Heart right ventricle (tissue), 16 donors: ENCODE results near the gene DNAH1. TPM values are rescaled to one million over a fixed set of nuclear protein-coding genes. Genes with fewer than 3 reads are reported as not detected.
"Not testable (repeated sequence)": the region's sequence is repeated elsewhere in the genome, so short reads cannot be mapped to it uniquely, and the experiment has no call there.

Experiments used
- ATAC-seq, 8 donors: fragments of 200-7000 bp; cut with Tn5 transposase; one replicate each; pipeline ENCODE4 v1.9.1; 2020; ENCODE audit warnings: mild to moderate bottlenecking in 8 of 8, moderate library complexity in 8 of 8, moderate number of reproducible peaks in 1 of 8
- DNase-seq, 2 donors: peaks; one replicate each; pipeline ENCODE4 v3.0.0-alpha.2; 2020
- H3K27ac ChIP-seq, 10 donors: fragments of 200-600 bp; sonication (generic) in 2 of 10; one replicate each; pipeline versions ENCODE4 v1.5.0 to v1.8.0; 2020 to 2022; ENCODE audit warnings: mild to moderate bottlenecking in 3 of 10
- H3K27me3 ChIP-seq, 7 donors: fragments of 200-600 bp; one replicate each; pipeline ENCODE4 v1.8.0; 2021 to 2022; ENCODE audit warnings: mild to moderate bottlenecking in 2 of 7
- H3K36me3 ChIP-seq, 9 donors: fragments of 200-600 bp; sonication (generic) in 1 of 9; one replicate each; pipeline versions ENCODE4 v1.5.0 to v1.8.0; 2020 to 2022; ENCODE audit warnings: mild to moderate bottlenecking in 2 of 9
- H3K4me1 ChIP-seq, 9 donors: fragments of 200-600 bp; sonication (generic) in 1 of 9; one replicate each; pipeline versions ENCODE4 v1.5.0 to v1.8.0; 2020 to 2022; ENCODE audit warnings: mild to moderate bottlenecking in 4 of 9
- H3K4me3 ChIP-seq, 10 donors: fragments of 200-600 bp; sonication (generic) in 2 of 10; one replicate each; pipeline versions ENCODE4 v1.5.0 to v1.8.0; 2020 to 2022; ENCODE audit warnings: mild to moderate bottlenecking in 7 of 10, moderate library complexity in 2 of 10
- H3K9me3 ChIP-seq, 11 donors: fragments of 200-600 bp in 10 of 11; sonication (generic) in 2 of 11; one replicate each; pipeline versions ENCODE4 v1.5.0 to v1.8.0; 2013 to 2022; ENCODE audit warnings: mild to moderate bottlenecking in 2 of 11, control low read depth in 1 of 11, moderate library complexity in 1 of 11
- WGBS, 2 donors: extraction: QIAGEN DNeasy Blood & Tissue Kit; methylation state at CpG; one replicate each; pipeline ENCODE4 v1.1.7; 2013; ENCODE audit warnings: inconsistent platforms in 1 of 2; 5-methylcytosine and 5-hydroxymethylcytosine counted together
- intact Hi-C, 10 donors: fragments of 100-400 bp; cut with DNase I; formaldehyde crosslinking; loops; one replicate each; pipeline versions ENCODE4 v1.11.1 to v1.14.2; 2022
- polyA plus RNA-seq, 2 donors: library from polyadenylated mRNA; stranded (reverse); fragments of 200-250 nt; gene quantifications; one replicate each; pipeline ENCODE4 v1.2.3, GENCODE V29; 2013
- total RNA-seq, 10 donors: library from RNA; stranded (reverse); fragmentation: NEBNext Ultra II Directional in 3 of 10; extraction: Animal tissue kit (Norgen Biotek cat#: 25700) in 3 of 10; gene quantifications; one replicate each; pipeline versions ENCODE4 v1.2.1 to v1.2.4, GENCODE V29; 2021 to 2023
- TF ChIP-seq, protein P1 (sequence below), 9 donors: fragments of 200-600 bp; sonication (generic) in 2 of 9; IDR thresholded peaks; one replicate each; pipeline versions ENCODE4 v1.5.0 to v1.8.0; 2021 to 2022; ENCODE audit warnings: antibody characterized with exemption in 9 of 9, mild to moderate bottlenecking in 5 of 9, moderate library complexity in 1 of 9
- donor health status: Arrhythmogenic right ventricular cardiomyopathy.
- donor health status: ischemic (EF 13 %, LVEDD 7.1; RV severe dilation, severe dysfunction).
- donor health status: healthy with polysubstance abuse.
- donor health status: DM: no; HTN: yes; CAD: no.
- donor health status: DM: no; HTN: no; CAD: no.
- donor health status: ischemic (EF 25% LVEDD 6.9; RV normal size, moderate dysfunction).
- donor health status: ischemic (EF 25% LVEDD 5.7; RV mildly dilated, moderate dysfunction).
- donor health status: healthy.
- donor health status: DM: yes; HTN: yes; CAD: no.
- donor health status: Ischemic cardiomyopathy.
- donor health status: ischemic (EF 35%, LVEDD 5.7; RV mildly dilated, moderate dysfunction).
- donor health status: nonischemic (EF 11% LVEDD 7.7; RV severe dilation, severe dysfunction).
- donor health status: DM: yes; HTN: yes; CAD: no.
- donor health status: PGD.
- donor health status: ischemic (EF 29% LVEDD 5.4; RV normal size, mild dysfunction).
- donor health status: nonischemic (EF 23%, LVEDD 6.1; RV moderate dilation, normal function).

The DNAH1 gene
- total and polyA plus RNA-seq, 12 donors = 0.99 to 6.4 (median 2.8) TPM

DNA sequence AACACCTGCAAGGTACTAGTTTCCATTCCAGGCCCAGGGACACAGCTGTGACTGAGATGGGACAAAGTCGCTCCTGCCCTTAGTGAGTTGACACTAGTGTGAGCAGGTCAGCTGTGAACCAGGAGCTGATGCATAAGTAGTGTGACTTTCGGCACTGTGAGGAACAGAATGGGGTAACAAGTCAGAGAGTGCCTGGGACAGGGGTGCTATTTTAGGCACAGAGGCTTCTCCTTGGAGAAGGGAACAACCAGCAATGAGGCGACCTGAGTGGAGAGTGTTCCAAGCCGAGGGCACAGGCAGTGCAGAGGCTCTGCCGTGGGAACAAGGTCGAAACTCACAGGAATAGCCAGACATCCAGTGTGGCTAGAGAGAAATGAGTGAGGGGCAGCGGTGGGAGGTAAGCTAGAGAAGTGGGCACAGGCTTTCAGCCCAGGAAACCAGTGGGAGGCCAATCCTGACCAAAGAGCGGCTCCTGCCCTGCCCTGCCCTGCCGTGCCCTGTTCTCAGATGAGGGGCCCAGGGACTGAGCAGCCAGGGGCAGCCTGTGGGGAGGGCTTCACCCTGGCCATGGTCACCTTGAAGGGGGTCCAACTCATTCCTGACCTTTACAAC lies 14.2 kb downstream of the DNAH1 start:
- WGBS, 2 donors = 83 to 84% methylated on average over 9 of the region's 9 CpGs
- Histone ChIP-seq H3K36me3 (peaks cover 0 to 39% (median 5%) of the 10 kb centered on the region in 9 donors), H3K4me1 (no peaks in the 10 kb centered on the region), H3K4me3 (no peak overlapping the region), H3K27me3 (no peaks in the 10 kb centered on the region), H3K27ac (no peak overlapping the region), H3K9me3 (no peaks in the 10 kb centered on the region)
- peak in 5 of 8 donors; percentile 14 to 72 (median 42) for ATAC-seq
- intact Hi-C loops = loop anchor here in 1 of 10 donors (5.0 kb wide), 1 partner anchor 33 kb away; no protein-coding TSS in a partner anchor
- TF ChIP-seq, protein P1, sequence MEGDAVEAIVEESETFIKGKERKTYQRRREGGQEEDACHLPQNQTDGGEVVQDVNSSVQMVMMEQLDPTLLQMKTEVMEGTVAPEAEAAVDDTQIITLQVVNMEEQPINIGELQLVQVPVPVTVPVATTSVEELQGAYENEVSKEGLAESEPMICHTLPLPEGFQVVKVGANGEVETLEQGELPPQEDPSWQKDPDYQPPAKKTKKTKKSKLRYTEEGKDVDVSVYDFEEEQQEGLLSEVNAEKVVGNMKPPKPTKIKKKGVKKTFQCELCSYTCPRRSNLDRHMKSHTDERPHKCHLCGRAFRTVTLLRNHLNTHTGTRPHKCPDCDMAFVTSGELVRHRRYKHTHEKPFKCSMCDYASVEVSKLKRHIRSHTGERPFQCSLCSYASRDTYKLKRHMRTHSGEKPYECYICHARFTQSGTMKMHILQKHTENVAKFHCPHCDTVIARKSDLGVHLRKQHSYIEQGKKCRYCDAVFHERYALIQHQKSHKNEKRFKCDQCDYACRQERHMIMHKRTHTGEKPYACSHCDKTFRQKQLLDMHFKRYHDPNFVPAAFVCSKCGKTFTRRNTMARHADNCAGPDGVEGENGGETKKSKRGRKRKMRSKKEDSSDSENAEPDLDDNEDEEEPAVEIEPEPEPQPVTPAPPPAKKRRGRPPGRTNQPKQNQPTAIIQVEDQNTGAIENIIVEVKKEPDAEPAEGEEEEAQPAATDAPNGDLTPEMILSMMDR (IDR thresholded peaks at IDR 0.05) = no peak
- no peak for DNase-seq

DNA sequence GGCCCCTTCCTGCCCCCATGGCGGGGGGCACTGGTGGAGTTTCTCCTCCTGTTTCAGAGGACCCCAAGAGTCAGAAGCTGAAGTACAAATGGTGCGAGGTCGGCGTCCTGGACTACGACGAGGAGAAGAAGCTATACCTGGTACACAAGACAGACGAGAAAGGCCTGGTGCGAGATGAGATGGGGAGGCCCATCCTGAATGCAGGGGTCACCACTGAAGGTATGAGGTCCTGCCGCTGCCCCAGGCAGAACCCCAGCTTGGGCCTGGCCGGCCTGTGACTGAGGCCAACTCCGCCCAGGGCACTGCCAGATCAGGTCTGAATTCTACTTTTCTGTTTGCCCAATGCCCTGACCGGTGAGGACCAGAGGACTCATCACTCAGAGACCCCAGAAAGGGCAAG lies 15.0 kb downstream of the DNAH1 start:
- Histone ChIP-seq H3K9me3 (no peaks in the 10 kb centered on the region), H3K27me3 (no peaks in the 10 kb centered on the region), H3K4me3 (no peak overlapping the region), H3K27ac (no peak overlapping the region), H3K4me1 (no peaks in the 10 kb centered on the region), H3K36me3 (peaks cover 0 to 44% (median 5%) of the 10 kb centered on the region in 9 donors)
- intact Hi-C loops = loop anchor here in 1 of 10 donors (5.0 kb wide), 1 partner anchor 34 kb away; no protein-coding TSS in a partner anchor
- WGBS, 2 donors = 93 to 95% methylated on average over 12 of the region's 12 CpGs
- no peak for ATAC-seq
- DNase-seq = no peak
- TF ChIP-seq, protein P1 (IDR thresholded peaks at IDR 0.05) = no peak

DNA sequence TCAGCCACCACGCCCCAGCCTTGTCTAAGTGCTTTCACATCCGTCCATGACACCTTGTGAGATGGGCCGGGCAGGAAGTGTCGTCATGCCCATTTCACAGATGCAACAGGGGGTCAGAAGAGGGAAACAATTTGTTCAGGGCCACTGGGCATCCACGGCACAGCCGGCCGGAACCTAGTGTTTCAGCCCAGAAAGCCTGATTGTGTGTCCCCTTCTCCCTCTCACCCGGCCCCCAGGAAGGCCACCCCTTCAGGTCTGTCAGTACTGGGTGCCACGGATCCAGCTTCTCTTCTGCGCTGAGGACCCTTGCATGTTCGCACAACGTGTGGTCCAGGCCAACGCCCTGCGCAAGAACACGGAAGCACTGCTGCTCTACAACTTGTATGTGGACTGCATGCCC lies 15.8 kb downstream of the DNAH1 start:
- TF ChIP-seq, protein P1 (IDR thresholded peaks at IDR 0.05) = no peak
- Histone ChIP-seq H3K4me3 (no peak overlapping the region), H3K36me3 (peaks cover 0 to 52% (median 5%) of the 10 kb centered on the region in 9 donors), H3K27me3 (no peaks in the 10 kb centered on the region), H3K27ac (no peak overlapping the region), H3K9me3 (no peaks in the 10 kb centered on the region), H3K4me1 (no peaks in the 10 kb centered on the region)
- 95 to 96% methylated on average over 15 of the region's 15 CpGs for WGBS, 2 donors
- intact Hi-C loops = loop anchor here in 2 of 10 donors (1.0 to 5.0 kb wide), 2 partner anchors 14 to 35 kb away; no protein-coding TSS in a partner anchor
- no peak for DNase-seq
- no peak for ATAC-seq

DNA sequence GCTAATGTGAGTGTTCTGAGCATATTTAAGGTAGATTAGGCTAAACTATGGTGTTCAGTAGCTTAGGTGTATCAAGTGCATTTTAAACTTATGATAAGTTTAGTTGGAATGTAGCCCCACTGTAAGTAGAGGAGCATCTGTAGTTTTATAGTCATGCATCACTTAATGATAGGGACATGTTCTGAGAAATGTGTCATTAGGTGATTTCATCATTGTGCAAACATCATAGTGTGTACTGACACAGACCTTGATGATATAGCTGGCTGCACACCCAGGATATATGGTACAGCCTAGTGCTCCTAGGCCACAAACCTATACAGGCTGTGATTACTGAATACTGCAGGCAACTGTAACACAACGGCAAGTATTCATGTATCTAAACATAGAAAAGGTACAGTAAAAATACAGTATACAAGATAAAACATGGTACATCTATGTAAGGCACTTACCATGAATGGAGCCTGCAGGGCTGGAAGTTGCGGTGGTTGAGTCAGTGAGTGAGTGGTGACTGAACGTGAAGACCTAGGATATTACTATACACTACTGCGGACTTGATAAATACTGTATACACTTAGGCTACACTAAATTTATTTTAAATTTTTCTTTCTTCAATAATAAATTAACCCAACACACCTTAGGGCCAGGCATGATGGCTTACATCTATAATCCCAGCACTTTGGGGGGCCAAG lies 17.9 kb downstream of the DNAH1 start:
- DNase-seq = no peak
- Histone ChIP-seq H3K36me3 (peaks cover 0 to 60% (median 5%) of the 10 kb centered on the region in 9 donors), H3K27me3 (no peaks in the 10 kb centered on the region), H3K4me1 (no peaks in the 10 kb centered on the region), H3K9me3 (no peaks in the 10 kb centered on the region), H3K4me3 (no peak overlapping the region), H3K27ac (no peak overlapping the region)
- ATAC-seq = no peak
- intact Hi-C loops = loop anchor here in 1 of 10 donors (5.0 kb wide), 1 partner anchor 37 kb away; no protein-coding TSS in a partner anchor
- 97 to 98% methylated on average over 4 of the region's 4 CpGs for WGBS, 2 donors
- TF ChIP-seq, protein P1 (IDR thresholded peaks at IDR 0.05) = no peak

DNA sequence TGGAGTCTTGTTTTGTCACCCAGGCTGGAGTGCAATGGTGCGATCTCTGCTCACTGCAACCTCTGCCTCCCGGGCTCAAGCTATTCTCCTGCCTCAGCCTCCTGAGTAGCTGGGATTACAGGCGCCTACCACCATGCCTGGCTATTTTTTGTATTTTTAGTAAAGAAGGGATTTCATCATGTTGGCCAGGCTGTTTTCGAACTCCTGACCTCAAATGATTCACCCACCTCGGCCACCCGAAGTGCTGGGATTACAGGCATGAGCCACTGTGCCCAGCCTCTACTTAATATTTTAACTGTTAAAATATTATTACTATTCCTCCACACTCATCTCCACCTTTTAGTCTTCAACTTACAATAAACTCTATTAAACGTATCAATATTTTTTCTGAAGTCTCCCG lies 22.0 kb downstream of the DNAH1 start:
- H3K27ac ChIP-seq, DNase-seq, ATAC-seq, H3K27me3 ChIP-seq, H3K4me3 ChIP-seq, H3K4me1 ChIP-seq, H3K9me3 ChIP-seq: not testable (repeated sequence)
- peaks cover 0 to 45% (median 5%) of the 10 kb centered on the region in 9 donors for H3K36me3 ChIP-seq
- intact Hi-C loops = loop anchor here in 6 of 10 donors (2.0 to 5.0 kb wide), 8 partner anchors 47 to 336 kb away; partner anchors contain the start of gene TWF2 (in 1 of the 6)
- WGBS, 2 donors = 93 to 95% methylated on average over 8 of the region's 8 CpGs
